OCI-LY1 (cell line): ENCODE measurements around the gene SUGCT.
"Not testable (repeated sequence)": the region's sequence is repeated elsewhere in the genome, so short reads cannot be mapped to it uniquely, and the experiment has no call there.

Experiments used
- H2AFZ ChIP-seq: fragments of 200-600 bp; sonication (generic), shearing (Covaris generic); 2 replicates; pipeline ENCODE4 v1.6.0; 2014; ENCODE audit warnings: antibody characterized with exemption, mild to moderate bottlenecking, low read length
- H3F3A ChIP-seq: fragments of 200-600 bp; sonication (generic), shearing (Covaris generic); 2 replicates; pipeline ENCODE4 v1.6.0; 2014; ENCODE audit warnings: mild to moderate bottlenecking, antibody characterized with exemption, low read length, moderate library complexity; ENCODE audit not compliant: insufficient read depth
- H3K27ac ChIP-seq: fragments of 200-600 bp; sonication (generic); 2 replicates; pipeline ENCODE4 v1.5.1; 2014; ENCODE audit warnings: low read length, mixed run types, mild to moderate bottlenecking, low read depth; ENCODE audit not compliant: poor library complexity, severe bottlenecking
- H3K27me3 ChIP-seq: fragments of 200-600 bp; sonication (generic); 2 replicates; pipeline ENCODE4 v1.6.0; 2014; ENCODE audit warnings: antibody characterized with exemption, mild to moderate bottlenecking, low read length, moderate library complexity; ENCODE audit not compliant: insufficient read depth
- H3K36me3 ChIP-seq: fragments of 200-600 bp; sonication (generic); 2 replicates; pipeline ENCODE4 v1.6.1; 2014; ENCODE audit warnings: mild to moderate bottlenecking, antibody characterized with exemption, low read length, moderate library complexity, mixed read lengths; ENCODE audit not compliant: insufficient read depth
- H3K4me1 ChIP-seq: fragments of 200-600 bp; sonication (generic); 2 replicates; pipeline ENCODE4 v1.5.1; 2014; ENCODE audit warnings: mild to moderate bottlenecking, low read length, moderate library complexity; ENCODE audit not compliant: insufficient read depth, severe bottlenecking
- H3K4me2 ChIP-seq: fragments of 200-600 bp; sonication (generic), shearing (Covaris generic); 2 replicates; pipeline ENCODE4 v1.6.1; 2014; ENCODE audit warnings: low read length
- H3K4me3 ChIP-seq: fragments of 200-600 bp; sonication (generic); 2 replicates; pipeline ENCODE4 v1.5.1; 2014; ENCODE audit warnings: low read length, low read depth, mild to moderate bottlenecking, mixed read lengths; ENCODE audit not compliant: poor library complexity, severe bottlenecking
- H3K79me2 ChIP-seq: fragments of 200-600 bp; shearing (Covaris generic); 2 replicates; pipeline ENCODE4 v1.6.1; 2016; ENCODE audit warnings: mixed run types, low read length, mixed read lengths; ENCODE audit not compliant: insufficient read depth
- H3K9ac ChIP-seq: fragments of 200-600 bp; sonication (generic), shearing (Covaris generic); 2 replicates; pipeline ENCODE4 v1.6.1; 2014; ENCODE audit warnings: mild to moderate bottlenecking, low read length, mixed read lengths
- H3K9me2 ChIP-seq: fragments of 200-600 bp; sonication (generic), shearing (Covaris generic); 2 replicates; pipeline ENCODE4 v1.6.1; 2014; ENCODE audit warnings: low read depth, mild to moderate bottlenecking, low read length, mixed read lengths
- H3K9me3 ChIP-seq: fragments of 200-600 bp; shearing (Covaris generic); 2 replicates; pipeline ENCODE4 v1.6.1; 2014; ENCODE audit warnings: low read length, mixed read lengths
- H4K20me1 ChIP-seq: fragments of 200-600 bp; sonication (generic), shearing (Covaris generic); 2 replicates; pipeline ENCODE4 v1.6.0; 2016; ENCODE audit warnings: mild to moderate bottlenecking, low read length; ENCODE audit not compliant: insufficient read depth
- EZH2 ChIP-seq: fragments of 200-600 bp; sonication (generic), shearing (Covaris generic); IDR thresholded peaks from 2 replicates; pipeline ENCODE4 v1.8.0; 2017; ENCODE audit warnings: borderline replicate concordance, mixed run types, mild to moderate bottlenecking, antibody characterized with exemption, low read length, moderate library complexity, mixed read lengths
- TF ChIP-seq, protein P1 (sequence below): fragments of 200-600 bp; sonication (generic), shearing (Covaris generic); IDR thresholded peaks from 2 replicates; pipeline ENCODE4 v1.5.1; 2017; ENCODE audit warnings: mild to moderate bottlenecking, antibody characterized with exemption, low read length, moderate library complexity, mixed read lengths

The SUGCT gene

DNA sequence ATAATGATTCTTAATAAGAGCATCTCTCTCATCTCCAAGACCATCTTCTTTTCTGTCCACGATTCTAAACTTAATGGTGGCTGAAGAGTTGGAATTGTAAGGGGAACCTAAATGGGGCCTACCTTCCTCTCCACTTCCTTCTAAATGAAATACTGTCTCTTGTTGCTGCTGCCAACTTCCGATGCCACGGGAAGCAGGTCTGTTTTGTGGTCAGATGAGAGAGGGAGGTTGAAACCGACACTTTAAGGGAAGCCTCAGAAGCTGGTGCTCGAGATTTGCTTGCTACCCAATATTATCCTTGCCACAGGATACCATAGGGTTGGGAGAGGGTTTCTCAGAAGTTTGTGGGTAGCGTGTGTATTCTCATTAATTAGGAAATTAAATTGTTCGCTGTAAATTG is 464.1 kb downstream of the SUGCT start:
- Histone ChIP-seq H3K27ac (no peak overlapping the region), H3K4me1 (no peaks in the 10 kb centered on the region), H3K4me3 (no peak overlapping the region), H3K27me3 (no peaks in the 10 kb centered on the region), H3K79me2 (no peaks in the 10 kb centered on the region), H3K36me3 (no peaks in the 10 kb centered on the region), H3K9ac (no peak overlapping the region), H3F3A (no peaks in the 10 kb centered on the region), H4K20me1 (no peaks in the 10 kb centered on the region), H3K9me2 (no peaks in the 10 kb centered on the region), H2AFZ (no peak overlapping the region), H3K4me2 (no peak overlapping the region), H3K9me3 (no peaks in the 10 kb centered on the region)
- TF ChIP-seq, protein P1, sequence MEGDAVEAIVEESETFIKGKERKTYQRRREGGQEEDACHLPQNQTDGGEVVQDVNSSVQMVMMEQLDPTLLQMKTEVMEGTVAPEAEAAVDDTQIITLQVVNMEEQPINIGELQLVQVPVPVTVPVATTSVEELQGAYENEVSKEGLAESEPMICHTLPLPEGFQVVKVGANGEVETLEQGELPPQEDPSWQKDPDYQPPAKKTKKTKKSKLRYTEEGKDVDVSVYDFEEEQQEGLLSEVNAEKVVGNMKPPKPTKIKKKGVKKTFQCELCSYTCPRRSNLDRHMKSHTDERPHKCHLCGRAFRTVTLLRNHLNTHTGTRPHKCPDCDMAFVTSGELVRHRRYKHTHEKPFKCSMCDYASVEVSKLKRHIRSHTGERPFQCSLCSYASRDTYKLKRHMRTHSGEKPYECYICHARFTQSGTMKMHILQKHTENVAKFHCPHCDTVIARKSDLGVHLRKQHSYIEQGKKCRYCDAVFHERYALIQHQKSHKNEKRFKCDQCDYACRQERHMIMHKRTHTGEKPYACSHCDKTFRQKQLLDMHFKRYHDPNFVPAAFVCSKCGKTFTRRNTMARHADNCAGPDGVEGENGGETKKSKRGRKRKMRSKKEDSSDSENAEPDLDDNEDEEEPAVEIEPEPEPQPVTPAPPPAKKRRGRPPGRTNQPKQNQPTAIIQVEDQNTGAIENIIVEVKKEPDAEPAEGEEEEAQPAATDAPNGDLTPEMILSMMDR, result no peak
- no peak for TF ChIP-seq EZH2

DNA sequence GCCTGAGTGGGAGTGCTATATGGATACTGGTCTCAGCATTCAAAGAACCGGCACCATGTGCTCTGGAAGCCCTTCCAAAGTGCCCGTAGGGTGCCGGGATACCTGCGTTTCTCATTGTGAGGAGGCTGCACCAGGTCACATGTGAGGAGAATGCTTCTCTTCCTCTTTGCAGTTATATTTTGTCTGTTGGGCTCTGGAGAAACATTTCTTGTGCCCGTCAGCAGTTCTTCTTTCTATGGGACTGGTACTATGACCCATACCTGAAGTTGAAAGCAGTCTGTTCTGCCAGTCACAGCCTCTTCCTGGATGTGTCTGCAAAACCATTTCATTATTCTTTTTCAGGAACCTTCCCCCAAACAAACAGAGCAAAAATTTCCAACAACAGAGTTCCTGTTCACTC is 465.0 kb downstream of the SUGCT start:
- H3K79me2 ChIP-seq, result no peaks in the 10 kb centered on the region
- H3F3A ChIP-seq, result no peaks in the 10 kb centered on the region
- H3K27me3 ChIP-seq, result no peaks in the 10 kb centered on the region
- H3K9me2 ChIP-seq, result no peaks in the 10 kb centered on the region
- no peak overlapping the region for H3K27ac ChIP-seq
- H4K20me1 ChIP-seq, result no peaks in the 10 kb centered on the region
- TF ChIP-seq, protein P1, result no peak
- TF ChIP-seq EZH2, result no peak
- H3K4me3 ChIP-seq, result no peak overlapping the region
- no peaks in the 10 kb centered on the region for H3K9me3 ChIP-seq
- H3K4me2 ChIP-seq, result no peak overlapping the region
- no peak overlapping the region for H2AFZ ChIP-seq
- no peak overlapping the region for H3K9ac ChIP-seq
- H3K36me3 ChIP-seq, result no peaks in the 10 kb centered on the region
- H3K4me1 ChIP-seq, result no peaks in the 10 kb centered on the region

DNA sequence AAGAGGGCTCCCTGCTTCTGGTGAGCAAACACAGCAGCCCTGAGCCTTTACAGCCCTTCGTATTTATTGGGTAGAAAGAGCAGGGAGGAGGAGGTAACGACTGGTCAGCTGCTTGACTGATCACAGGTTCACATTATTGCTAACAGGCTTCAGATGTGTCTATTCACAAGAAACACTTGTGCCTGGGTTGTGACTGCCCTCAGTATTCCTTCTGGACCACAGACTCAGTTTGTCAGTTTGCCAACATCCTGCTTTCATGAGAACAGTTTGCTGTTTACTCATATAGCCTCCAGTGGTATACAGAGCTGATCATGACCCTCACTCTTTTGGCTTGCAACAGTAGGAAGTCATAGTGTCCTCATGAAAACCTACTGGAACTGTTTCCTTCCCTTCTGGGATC is 467.5 kb downstream of the SUGCT start:
- H3K27me3 ChIP-seq, H4K20me1 ChIP-seq, H3K9me3 ChIP-seq, H2AFZ ChIP-seq, H3K9me2 ChIP-seq, H3F3A ChIP-seq, H3K36me3 ChIP-seq, H3K4me2 ChIP-seq, H3K4me1 ChIP-seq, H3K79me2 ChIP-seq, H3K9ac ChIP-seq, H3K27ac ChIP-seq, H3K4me3 ChIP-seq: not testable (repeated sequence)

DNA sequence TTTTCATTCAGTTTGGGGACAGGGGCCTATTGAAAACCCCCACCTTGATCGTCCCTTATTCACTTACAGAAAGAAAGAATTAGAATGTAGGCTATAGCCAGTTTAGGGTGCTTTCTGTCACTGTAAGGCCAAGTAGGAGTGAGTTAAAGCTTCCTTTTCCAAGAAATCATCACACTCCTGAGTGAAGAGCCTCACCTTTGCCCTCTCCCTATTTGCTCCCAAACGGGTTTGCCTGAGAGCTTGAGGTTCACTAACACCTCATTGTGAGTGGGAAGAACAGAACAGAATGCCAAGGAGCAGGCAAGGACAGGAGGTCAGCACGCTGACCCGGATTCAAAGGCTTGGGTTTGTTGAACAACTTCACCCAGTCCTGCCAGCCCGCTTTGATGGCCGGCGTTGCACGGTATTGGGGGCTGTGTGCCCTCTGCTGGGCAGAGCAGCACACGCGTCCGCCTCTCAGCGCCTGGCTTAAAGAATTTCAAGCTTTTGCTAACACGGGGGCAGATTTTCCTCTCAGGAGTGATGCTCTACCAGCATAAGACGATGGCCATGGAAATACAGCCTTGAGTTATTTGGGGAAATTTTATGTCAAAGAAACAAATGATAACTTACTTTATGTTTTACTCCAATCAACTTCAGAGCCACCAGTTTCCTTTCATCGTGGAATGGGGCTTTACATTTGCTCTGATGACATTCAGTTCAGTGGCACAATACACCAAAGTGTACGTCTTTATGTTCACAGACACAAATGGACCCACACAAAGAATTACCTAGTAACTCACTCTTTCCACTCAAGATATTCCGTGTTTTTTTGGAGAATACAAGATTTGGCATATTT is 470.0 kb downstream of the SUGCT start:
- H2AFZ ChIP-seq, result peak overlapping the region; percentile 52; the same call in 1 of the 2 replicates
- TF ChIP-seq EZH2, result no peak
- TF ChIP-seq, protein P1, result peak; percentile 84
- no peaks in the 10 kb centered on the region for H3K9me3 ChIP-seq
- H3K79me2 ChIP-seq, result no peaks in the 10 kb centered on the region
- H3K27me3 ChIP-seq, result no peaks in the 10 kb centered on the region
- H3K4me3 ChIP-seq, result no peak overlapping the region
- H4K20me1 ChIP-seq, result no peaks in the 10 kb centered on the region
- no peak overlapping the region for H3K27ac ChIP-seq
- no peak overlapping the region for H3K9ac ChIP-seq
- H3K4me2 ChIP-seq, result no peak overlapping the region
- no peaks in the 10 kb centered on the region for H3K4me1 ChIP-seq
- H3K9me2 ChIP-seq, result no peaks in the 10 kb centered on the region
- no peaks in the 10 kb centered on the region for H3F3A ChIP-seq
- H3K36me3 ChIP-seq, result no peaks in the 10 kb centered on the region
